Breast epithelium (tissue), 3 donors: Measurements from ENCODE around the gene RASA3.
"Not testable (repeated sequence)": the region's sequence is repeated elsewhere in the genome, so short reads cannot be mapped to it uniquely, and the experiment has no call there.

Source experiments
- POLR2A ChIP-seq: fragments of 450-650 bp; IDR thresholded peaks from one replicate; pipeline ENCODE4 v1.6.1; 2016; ENCODE audit warnings: antibody characterized with exemption, mild to moderate bottlenecking, moderate library complexity
- TF ChIP-seq, protein P1 (sequence below), 3 donors: fragments of 450-650 bp; IDR thresholded peaks; one replicate each; pipeline ENCODE4 v1.5.1; 2016 to 2017; ENCODE audit warnings: antibody characterized with exemption in 3 of 3, mild to moderate bottlenecking in 3 of 3, moderate library complexity in 3 of 3

DNA sequence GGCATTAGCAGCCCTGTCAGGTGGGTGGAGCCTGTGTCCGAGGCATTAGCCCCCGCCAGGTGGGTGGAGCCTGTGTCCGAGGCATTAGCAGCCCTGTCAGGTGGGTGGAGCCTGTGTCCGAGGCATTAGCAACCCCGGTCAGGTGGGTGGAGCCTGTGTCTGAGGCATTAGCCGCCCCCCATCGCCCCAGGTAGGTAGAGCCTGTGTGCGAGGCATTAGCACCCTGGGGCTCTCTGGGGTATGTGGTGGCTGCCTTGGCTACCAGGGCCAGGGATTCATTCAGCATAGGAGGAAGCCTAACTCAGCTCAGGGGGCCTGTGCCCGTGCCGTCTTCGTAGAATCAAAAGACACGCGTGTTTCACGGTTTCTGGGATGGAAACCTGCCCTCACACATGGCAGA, 112.3 kb downstream of the RASA3 start:
- TF ChIP-seq POLR2A: not testable (repeated sequence)
- TF ChIP-seq, protein P1, sequence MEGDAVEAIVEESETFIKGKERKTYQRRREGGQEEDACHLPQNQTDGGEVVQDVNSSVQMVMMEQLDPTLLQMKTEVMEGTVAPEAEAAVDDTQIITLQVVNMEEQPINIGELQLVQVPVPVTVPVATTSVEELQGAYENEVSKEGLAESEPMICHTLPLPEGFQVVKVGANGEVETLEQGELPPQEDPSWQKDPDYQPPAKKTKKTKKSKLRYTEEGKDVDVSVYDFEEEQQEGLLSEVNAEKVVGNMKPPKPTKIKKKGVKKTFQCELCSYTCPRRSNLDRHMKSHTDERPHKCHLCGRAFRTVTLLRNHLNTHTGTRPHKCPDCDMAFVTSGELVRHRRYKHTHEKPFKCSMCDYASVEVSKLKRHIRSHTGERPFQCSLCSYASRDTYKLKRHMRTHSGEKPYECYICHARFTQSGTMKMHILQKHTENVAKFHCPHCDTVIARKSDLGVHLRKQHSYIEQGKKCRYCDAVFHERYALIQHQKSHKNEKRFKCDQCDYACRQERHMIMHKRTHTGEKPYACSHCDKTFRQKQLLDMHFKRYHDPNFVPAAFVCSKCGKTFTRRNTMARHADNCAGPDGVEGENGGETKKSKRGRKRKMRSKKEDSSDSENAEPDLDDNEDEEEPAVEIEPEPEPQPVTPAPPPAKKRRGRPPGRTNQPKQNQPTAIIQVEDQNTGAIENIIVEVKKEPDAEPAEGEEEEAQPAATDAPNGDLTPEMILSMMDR (IDR thresholded peaks at IDR 0.05): not testable (repeated sequence)
